GM21447 (cell line): Measurements from ENCODE around the gene NLRP2B.
"Not testable (repeated sequence)": the region's sequence is repeated elsewhere in the genome, so short reads cannot be mapped to it uniquely, and the experiment has no call there.

ENCODE experiments used
- ATAC-seq: cut with Tn5 transposase; IDR thresholded peaks from one replicate; pipeline ENCODE4 v1.9.1; 2021; ENCODE audit not compliant: unreplicated experiment

NLRP2B gene

DNA sequence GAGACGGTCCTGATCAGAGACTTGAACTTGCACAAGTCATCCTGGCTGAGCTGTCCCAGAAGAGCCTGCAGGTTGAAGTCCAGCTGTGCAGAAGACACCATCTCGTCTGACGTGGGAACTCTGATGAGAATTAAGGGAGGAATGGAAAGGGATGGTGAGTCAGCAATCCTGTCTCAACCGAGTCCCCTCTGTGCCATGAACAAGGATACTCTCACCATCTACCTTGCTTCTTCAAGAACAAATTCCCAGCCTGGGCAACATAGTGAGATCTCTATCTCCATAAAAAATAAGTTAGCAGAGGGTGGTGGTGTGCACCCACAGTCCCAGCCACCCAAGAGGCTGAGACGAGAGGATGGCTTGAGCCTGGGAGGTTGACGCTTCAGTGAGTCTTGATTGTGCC is at the start of gene NLRP2B:
TSS of gene NLRP2B (minus strand) at position 101 of the 400 bp plus-strand sequence.
- ATAC-seq: no peak

DNA sequence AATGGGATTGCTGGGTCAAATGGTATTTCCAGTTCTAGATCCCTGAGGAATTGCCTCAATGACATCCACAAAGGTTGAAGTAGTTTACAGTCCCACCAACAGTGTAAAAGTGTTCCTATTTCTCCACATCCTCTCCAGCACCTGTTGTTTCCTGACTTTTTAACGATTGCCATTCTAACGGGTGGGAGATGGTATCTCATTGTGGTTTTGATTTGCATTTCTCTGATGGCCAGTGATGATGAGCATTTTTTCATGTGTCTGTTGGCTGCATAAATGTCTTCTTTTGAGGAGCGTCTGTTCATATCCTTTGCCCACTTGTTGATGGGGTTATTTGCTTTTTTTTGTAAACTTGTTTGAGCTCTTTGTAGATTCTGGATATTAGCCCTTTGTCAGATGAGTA is 45.9 kb upstream of the NLRP2B start:
- ATAC-seq: not testable (repeated sequence)

DNA sequence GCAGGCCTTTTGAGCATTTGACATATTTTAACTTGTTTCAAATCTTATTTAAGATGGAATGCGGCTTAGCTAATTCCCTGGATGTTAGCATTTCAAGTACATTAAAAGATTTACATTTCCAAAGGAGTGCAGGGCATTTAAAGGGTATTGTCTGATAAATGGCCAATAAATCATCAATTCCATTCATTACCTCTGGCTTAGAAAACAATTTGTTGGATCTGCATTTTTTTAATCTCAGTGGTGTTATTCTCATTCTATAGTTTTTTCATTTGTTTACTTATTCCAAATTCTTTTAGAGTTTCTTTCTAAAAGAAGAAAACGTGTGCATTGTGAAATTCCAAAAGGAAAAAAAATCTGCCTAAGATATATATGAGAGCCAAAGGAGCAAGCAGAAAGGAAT is 1.3 kb upstream of the NLRP2B start:
- no peak for ATAC-seq

DNA sequence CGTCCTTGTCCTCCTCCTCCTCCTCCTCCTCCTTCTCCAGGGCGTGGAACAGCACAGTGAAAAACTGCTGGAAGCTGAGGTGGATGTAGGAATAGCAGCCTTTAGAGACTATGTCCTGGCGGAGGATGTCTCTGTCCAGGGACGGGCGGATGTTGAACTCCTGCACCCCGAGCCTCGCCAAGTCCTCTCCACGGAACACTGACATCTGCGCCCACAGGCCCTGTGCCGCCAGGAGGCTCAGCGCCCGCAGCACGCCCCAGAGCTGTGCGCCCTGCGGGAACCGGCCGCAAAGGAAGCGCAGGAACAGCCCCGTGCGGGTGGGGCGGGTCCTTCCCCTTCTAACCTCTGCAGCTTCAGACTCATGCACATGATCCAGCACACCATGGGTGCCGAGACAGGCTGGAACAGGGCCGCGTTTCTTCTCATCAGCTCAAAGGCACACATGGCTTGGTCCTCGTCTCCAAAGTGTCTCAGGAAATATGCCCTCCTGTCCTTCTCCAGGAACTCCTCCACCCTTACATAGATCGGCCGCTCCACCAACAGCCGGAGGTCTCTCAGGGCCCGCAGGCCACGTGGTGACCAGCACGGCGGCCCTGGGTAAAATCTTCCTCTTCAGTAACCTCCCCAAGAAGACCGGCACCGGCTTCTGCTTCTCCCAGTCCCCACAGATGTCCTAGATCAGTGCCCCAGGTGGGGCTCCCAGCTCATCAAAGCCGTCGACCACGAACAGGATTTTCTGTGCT is 1.2 kb downstream of the NLRP2B start:
- ATAC-seq: no peak

DNA sequence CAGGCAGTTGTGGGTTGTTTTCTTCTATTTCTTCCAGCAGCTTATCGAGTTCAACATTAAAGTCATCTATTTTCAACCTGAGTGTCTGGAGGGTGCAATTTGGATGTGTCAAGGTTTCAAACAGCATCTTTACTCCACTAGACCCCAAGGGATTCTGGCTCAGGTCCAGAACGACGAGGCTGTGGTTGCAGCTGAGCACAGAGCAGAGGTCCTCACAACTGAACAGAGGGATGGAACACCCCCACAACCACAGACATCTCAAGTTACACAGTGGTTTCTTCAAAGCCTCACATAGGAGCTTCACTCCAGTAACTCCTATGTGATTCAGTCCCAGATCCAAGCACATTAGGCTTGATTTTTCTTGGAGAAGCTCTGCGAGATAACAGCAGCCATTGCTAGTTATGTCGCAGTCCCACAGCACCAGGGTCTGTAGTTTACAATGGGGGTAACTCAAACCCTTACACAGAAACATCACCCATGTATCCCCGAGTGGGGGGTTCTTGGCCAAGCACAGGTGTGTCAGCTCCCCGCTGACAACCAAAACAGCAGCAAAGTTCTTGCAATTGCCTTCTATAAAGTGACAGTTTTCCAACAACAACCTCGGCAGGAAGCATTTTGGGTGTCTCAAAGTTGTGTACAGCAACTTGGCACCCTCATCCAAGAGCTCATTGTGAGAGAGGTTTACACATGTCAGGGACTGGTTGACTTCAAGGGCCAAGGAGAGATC is 2.8 kb downstream of the NLRP2B start:
- ATAC-seq: no peak

DNA sequence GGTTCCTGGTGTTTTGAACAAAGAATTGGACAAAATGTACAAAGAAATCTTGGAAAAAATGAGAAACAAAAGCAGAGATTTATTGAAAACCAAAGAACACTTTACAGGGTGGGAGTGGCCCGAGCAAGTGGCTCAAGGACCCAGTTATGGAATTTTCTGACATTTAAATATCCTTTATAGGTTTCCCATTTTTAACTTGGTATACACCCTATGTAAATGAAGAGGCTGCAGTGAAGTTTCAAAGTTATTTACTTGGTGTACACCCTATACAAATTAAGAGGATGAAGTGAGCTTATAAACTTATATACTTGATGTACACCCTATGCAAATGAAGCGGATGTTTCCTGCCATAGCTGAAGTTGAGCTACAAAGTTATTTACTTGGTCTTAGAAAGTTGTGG is 4.7 kb downstream of the NLRP2B start:
- no peak for ATAC-seq

DNA sequence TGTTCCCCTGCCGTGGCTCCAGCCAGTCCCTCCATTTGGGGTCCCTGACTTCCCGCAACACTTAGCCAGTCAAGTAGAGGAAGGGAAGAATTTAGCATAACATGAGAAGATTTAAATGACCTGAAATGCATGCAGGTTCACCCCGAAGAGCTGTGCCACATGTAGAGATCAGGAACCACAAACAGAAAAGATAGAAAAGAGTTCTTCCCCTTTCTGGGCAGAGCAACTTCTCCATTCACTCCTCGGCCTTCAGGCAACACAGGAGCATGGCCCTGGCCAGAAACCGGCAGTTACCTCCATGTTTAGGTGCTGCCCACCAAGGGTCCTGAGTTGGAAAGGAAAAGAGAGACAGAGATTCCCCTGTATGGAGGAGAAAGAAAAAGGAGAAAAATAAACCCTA is 5.2 kb downstream of the NLRP2B start:
- ATAC-seq: no peak

DNA sequence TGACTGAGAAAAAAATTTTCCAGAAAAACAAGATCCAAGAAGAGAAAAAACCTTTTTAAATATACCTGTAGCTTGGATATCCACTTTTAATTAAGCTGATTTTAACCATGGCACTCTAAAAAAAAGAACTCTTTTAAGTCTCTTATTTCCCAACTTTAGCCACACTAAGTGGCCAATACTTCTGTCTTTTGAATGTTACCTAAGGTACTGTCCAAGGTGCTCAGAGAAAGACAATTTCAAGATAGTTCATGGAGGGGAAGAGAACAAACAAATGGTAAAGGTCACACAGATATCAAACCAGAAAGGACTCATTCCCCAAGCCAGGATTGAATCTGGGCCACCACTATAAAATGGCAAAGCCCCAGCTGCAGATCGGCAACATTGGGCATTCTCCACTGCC is 10.1 kb downstream of the NLRP2B start:
- no peak for ATAC-seq

DNA sequence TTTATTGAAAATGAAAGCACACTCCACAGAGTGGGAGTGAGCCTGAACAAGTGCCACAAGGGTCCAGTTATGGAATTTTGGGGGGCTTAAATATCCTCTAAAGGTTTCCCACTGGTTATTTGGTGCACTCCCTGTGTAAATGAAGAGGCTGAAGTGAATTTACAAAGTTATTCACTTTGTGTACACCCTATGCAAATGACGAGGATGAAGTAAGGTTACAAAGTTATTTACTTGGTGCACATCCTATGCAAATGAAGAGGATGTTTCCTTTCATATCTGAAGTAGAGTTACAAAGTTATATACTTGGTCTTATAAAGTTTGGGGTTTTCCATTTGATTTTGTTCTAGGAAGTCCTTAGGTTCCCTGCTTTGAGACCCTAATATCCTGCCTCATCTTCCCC is 13.1 kb downstream of the NLRP2B start:
- ATAC-seq: no peak

DNA sequence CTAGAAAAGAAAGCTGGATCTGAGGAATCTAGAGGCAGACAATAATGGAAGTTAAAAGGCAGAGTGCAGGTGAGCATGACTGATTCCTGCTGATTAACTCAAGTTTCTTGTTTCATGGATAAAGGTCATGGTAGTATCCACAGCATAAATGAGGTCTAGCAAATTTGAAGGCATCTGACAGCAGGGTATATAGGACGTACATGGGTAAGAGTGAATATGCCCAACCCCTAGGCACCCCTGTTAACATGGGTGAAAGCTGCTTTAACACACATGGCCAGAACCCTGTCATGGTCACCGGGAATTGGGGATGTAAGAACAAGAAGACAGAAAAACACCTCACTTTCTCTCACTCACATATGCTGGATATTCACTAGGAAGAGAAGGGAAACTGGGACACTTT is 25.0 kb downstream of the NLRP2B start:
- no peak for ATAC-seq

DNA sequence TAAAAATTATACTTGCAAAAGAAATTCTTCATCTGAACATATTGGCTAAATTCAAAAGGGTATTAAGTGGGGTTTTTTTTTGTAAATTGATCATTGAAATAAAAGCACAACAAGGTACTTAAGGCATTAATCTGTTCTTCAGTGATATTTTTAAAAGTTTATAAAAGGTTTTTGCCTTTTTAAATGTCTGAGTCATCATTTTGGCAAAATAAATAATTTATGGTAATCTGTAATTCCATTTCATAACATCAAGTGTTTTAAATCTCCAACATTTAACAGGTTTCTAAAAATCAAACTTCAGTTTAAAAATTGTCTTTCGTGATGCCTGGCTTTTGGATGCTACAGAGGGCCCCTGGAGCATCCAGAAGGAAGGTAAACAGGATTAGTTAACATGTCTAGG is 27.4 kb downstream of the NLRP2B start:
- ATAC-seq: no peak

DNA sequence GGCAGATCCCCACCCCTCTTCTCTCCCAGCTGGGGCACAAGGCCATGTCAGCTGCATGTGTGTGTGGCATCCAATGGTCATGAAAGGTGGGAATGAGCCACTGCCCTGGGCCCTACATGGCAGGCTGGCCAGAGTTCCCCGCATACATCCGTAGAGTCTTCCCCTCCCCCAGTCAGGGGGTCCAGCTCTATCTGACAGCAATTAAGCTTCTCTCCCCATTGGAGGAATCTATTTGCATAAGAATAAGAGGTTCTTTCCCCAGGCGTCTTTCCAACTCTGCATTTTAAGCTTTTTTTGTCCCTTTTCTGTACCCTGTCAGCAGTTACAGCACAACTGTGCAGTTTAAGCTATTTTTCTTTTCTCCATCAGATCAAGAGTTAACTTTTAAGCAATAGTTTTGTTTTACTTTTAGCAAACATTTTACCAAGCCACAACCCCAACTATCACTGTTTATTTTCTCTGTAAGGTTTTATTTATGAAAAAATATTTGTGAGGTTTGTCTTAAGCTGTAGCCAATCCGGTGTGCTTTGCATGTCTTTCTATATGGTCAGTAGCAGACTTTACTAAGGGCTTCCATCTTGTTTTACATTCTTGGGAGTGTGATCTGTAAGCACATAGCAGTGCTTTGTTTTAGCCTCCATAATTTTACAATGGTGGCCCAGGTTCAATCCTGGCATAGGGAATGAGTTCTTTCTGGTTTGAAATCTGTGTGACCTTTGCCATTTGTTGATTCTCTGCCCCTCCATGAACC is 28.7 kb downstream of the NLRP2B start:
- no peak for ATAC-seq

DNA sequence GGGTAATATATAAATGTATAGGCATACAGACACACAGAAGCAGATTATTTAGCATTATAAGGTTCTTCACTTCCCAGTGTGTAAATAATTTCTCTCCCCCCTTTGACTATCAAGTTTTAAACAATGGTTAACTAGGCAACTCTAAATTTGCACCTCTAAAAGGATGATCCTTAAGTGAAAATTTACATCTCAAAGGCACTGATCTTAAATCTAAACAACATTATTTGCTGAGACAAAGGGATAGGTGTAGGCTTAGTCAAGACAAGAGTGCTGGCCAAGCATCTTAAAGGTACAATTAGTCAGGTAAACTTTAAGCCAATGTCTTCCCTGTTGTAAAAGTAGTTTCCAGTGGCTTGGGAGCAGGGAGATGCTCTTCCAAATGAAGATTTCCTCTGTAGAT is 33.0 kb downstream of the NLRP2B start:
- ATAC-seq: no peak

DNA sequence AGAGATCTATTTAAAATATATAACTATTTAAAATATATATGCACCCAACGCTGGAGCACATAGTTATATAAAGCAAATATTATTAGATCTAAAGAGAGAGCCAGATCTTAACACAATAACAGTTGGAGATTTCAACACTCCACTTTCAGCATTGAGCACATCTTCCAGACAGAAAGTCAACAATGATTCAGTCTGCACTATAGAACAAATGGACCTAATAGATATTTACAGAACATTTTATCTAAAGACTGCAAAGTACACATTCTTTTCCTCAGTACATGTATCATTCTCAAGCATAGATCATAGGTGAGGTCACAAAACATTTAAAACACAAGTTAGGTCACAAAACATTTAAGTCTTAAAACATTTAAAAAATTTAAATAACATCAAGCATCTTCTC is 36.4 kb downstream of the NLRP2B start:
- no peak for ATAC-seq

DNA sequence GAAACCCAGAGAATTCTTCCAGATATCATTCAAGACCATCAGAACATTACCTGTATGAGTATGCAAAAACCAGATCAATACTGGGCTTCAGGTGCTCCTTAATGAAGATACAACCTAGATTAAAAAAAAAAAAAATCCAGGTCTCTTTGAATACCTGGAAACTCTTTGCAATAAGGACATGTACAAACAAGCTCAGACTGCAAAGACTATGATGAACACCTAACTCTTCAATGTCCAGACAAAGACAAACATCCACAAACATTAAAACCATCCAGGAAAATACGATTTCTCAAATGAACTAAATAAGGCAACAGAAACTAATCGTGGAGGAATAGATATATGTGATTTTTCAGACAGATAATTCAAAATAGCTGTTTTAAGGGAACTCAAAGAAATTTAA is 38.7 kb downstream of the NLRP2B start:
- no peak for ATAC-seq

DNA sequence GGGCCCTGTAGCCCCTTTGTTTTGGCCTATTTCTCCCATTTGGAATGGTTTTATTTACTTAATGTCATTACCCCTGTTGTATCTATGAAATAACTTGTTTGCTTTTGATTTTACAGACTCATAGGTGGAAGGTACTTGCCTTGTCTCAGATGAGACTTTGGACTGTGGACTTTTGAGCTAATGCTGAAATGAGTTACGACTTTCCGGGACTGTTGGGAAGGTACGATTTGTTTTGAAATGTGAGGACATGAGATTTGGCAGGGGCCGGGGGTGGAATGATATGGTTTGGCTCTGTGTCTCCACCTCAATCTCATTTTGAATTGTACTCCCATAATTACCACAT is 39.4 kb downstream of the NLRP2B start:
- ATAC-seq: no peak

DNA sequence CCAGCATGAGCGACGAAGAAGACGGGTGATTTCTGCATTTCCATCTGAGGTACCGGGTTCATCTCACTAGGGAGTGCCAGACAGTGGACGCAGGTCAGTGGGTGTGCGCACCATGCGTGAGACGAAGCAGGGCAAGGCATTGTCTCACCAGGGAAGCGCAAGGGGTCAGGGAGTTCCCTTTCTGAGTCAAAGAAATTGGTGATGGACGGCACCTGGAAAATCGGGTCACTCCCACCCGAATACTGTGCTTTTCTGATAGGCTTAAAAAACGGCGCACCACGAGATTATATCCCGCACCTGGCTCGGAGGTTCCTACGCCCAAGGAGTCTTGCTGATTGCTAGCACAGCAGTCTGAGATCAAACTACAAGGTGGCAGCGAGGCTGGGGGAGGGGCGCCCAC is 50.6 kb downstream of the NLRP2B start:
- ATAC-seq: not testable (repeated sequence)
